Measurements from ENCODE around the gene SULT4A1. TPM values are rescaled to one million over a fixed set of nuclear protein-coding genes. Genes with fewer than 3 reads are reported as not detected.

The SULT4A1 gene
- total RNA-seq, 1 donor from 2014 or later = 2.9 TPM

GRCh38 chr22:43823911-43824665, 38.2 kb downstream of the SULT4A1 start:
- TF ChIP-seq CTCF (IDR thresholded peaks at IDR 0.05) = no peak
- H3K4me1 Mint-ChIP-seq (ENCODE audit: low read depth) = peaks cover 45% of the 10 kb centered on the region
- H3K27ac Mint-ChIP-seq (ENCODE audit: unreplicated experiment) = no peak overlapping the region
- no peaks in the 10 kb centered on the region for H3K36me3 Mint-ChIP-seq (ENCODE audit: low read depth)
- no peaks in the 10 kb centered on the region for H3K9me3 Mint-ChIP-seq (ENCODE audit: low read depth)
- no peaks in the 10 kb centered on the region for H3K27me3 Mint-ChIP-seq (ENCODE audit: low read depth)
- H3K4me3 Mint-ChIP-seq (ENCODE audit: unreplicated experiment) = no peak overlapping the region
- DNase-seq (ENCODE audit: low spot score) = no peak

GRCh38 chr22:43823353-43823908, 38.9 kb downstream of the SULT4A1 start:
- H3K4me1 Mint-ChIP-seq (ENCODE audit: low read depth) = peaks cover 39% of the 10 kb centered on the region
- no peaks in the 10 kb centered on the region for H3K9me3 Mint-ChIP-seq (ENCODE audit: low read depth)
- peak overlapping the region; percentile 32 for H3K27ac Mint-ChIP-seq (ENCODE audit: unreplicated experiment)
- no peak for DNase-seq (ENCODE audit: low spot score)
- H3K4me3 Mint-ChIP-seq (ENCODE audit: unreplicated experiment) = no peak overlapping the region
- H3K36me3 Mint-ChIP-seq (ENCODE audit: low read depth) = no peaks in the 10 kb centered on the region
- no peak for TF ChIP-seq CTCF (IDR thresholded peaks at IDR 0.05)
- no peaks in the 10 kb centered on the region for H3K27me3 Mint-ChIP-seq (ENCODE audit: low read depth)

- DNase-seq (ENCODE audit: low spot score) = no peak
- H3K9me3 Mint-ChIP-seq (ENCODE audit: low read depth) = no peaks in the 10 kb centered on the region
Measured at GRCh38 chr22:43821606-43822425, 40.5 kb downstream of the SULT4A1 start.

GRCh38 chr22:43820651-43821305, 41.5 kb downstream of the SULT4A1 start:
- Mint-ChIP-seq H3K4me1 (ENCODE audit: low read depth) (peaks cover 14% of the 10 kb centered on the region), H3K27ac (ENCODE audit: unreplicated experiment) (no peak overlapping the region), H3K27me3 (ENCODE audit: low read depth) (no peaks in the 10 kb centered on the region), H3K9me3 (ENCODE audit: low read depth) (no peaks in the 10 kb centered on the region), H3K4me3 (ENCODE audit: unreplicated experiment) (no peak overlapping the region), H3K36me3 (ENCODE audit: low read depth) (no peaks in the 10 kb centered on the region)
- no peak for TF ChIP-seq CTCF (IDR thresholded peaks at IDR 0.05)
- DNase-seq (ENCODE audit: low spot score) = no peak

More at GRCh38 chr22:43821606-43822425, 40.5 kb downstream of the SULT4A1 start:
- no peak for TF ChIP-seq CTCF (IDR thresholded peaks at IDR 0.05)
- H3K27ac Mint-ChIP-seq (ENCODE audit: unreplicated experiment) = peak overlapping the region; percentile 67
- no peaks in the 10 kb centered on the region for H3K27me3 Mint-ChIP-seq (ENCODE audit: low read depth)
- H3K4me1 Mint-ChIP-seq (ENCODE audit: low read depth) = peaks cover 24% of the 10 kb centered on the region
- H3K36me3 Mint-ChIP-seq (ENCODE audit: low read depth) = no peaks in the 10 kb centered on the region
- H3K4me3 Mint-ChIP-seq (ENCODE audit: unreplicated experiment) = no peak overlapping the region
